GM23248 (cell line): ENCODE measurements around the gene TNIK. TPM values are rescaled to one million over a fixed set of nuclear protein-coding genes. Genes with fewer than 3 reads are reported as not detected.

Source experiments
- DNase-seq: peaks from one replicate; pipeline ENCODE4 v3.0.0-alpha.2; 2015
- H2AFZ ChIP-seq: fragments of 200-600 bp; sonication (generic); 2 replicates; pipeline ENCODE4 v1.6.1; 2016; ENCODE audit warnings: antibody characterized with exemption
- H3F3A ChIP-seq: fragments of 200-600 bp; sonication (generic); 2 replicates; pipeline ENCODE4 v1.6.1; 2016; ENCODE audit warnings: mild to moderate bottlenecking, antibody characterized with exemption, mixed run types; ENCODE audit not compliant: insufficient read depth
- H3K27ac ChIP-seq: fragments of 200-600 bp; sonication (generic); 2 replicates; pipeline ENCODE4 v1.5.1; 2016; ENCODE audit warnings: mild to moderate bottlenecking
- H3K27me3 ChIP-seq: fragments of 200-600 bp; sonication (generic); replicated peaks from 2 replicates; pipeline ENCODE4 v1.6.1; 2016; ENCODE audit warnings: mild to moderate bottlenecking; ENCODE audit not compliant: insufficient read depth
- H3K36me3 ChIP-seq: fragments of 200-600 bp; sonication (generic); 2 replicates; pipeline ENCODE4 v1.6.1; 2016; ENCODE audit warnings: low read depth, mild to moderate bottlenecking
- H3K4me1 ChIP-seq: fragments of 200-600 bp; sonication (generic); 2 replicates; pipeline ENCODE4 v1.6.1; 2016; ENCODE audit warnings: mild to moderate bottlenecking; ENCODE audit not compliant: insufficient read depth
- H3K4me2 ChIP-seq: fragments of 200-600 bp; sonication (generic); one replicate; pipeline ENCODE4 v1.6.1; 2016; ENCODE audit warnings: mild to moderate bottlenecking; ENCODE audit not compliant: unreplicated experiment
- H3K4me3 ChIP-seq: fragments of 200-600 bp; sonication (generic); 2 replicates; pipeline ENCODE4 v1.5.1; 2016; ENCODE audit warnings: mild to moderate bottlenecking
- H3K79me2 ChIP-seq: fragments of 200-600 bp; sonication (generic); 2 replicates; pipeline ENCODE4 v1.6.1; 2016; ENCODE audit warnings: mild to moderate bottlenecking; ENCODE audit not compliant: insufficient read depth
- H3K9ac ChIP-seq: fragments of 200-600 bp; sonication (generic); 2 replicates; pipeline ENCODE4 v1.6.1; 2016; ENCODE audit warnings: mild to moderate bottlenecking
- H3K9me2 ChIP-seq: fragments of 200-600 bp; sonication (generic); 2 replicates; pipeline ENCODE4 v1.6.1; 2016; ENCODE audit warnings: mixed run types, mild to moderate bottlenecking, moderate library complexity; ENCODE audit not compliant: insufficient read depth
- H3K9me3 ChIP-seq: fragments of 200-600 bp; sonication (generic); one replicate; pipeline ENCODE4 v1.6.1; 2017; ENCODE audit warnings: low read depth
- H4K20me1 ChIP-seq: fragments of 200-600 bp; sonication (generic); 2 replicates; pipeline ENCODE4 v1.6.0; 2016; ENCODE audit not compliant: insufficient read depth
- EZH2 ChIP-seq: fragments of 200-600 bp; sonication (generic); IDR thresholded peaks from 2 replicates; pipeline ENCODE4 v1.6.1; 2018; ENCODE audit warnings: antibody characterized with exemption, mild to moderate bottlenecking; ENCODE audit not compliant: insufficient read depth, poor library complexity, severe bottlenecking
- EZH2phosphoT487 ChIP-seq: fragments of 200-600 bp; sonication (generic); IDR thresholded peaks from 2 replicates; pipeline ENCODE4 v1.6.1; 2018; ENCODE audit warnings: antibody characterized with exemption, moderate library complexity, mild to moderate bottlenecking, low read depth; ENCODE audit not compliant: insufficient read depth
- WGBS, 2 experiments: methylation state at CpG; one replicate each; pipeline ENCODE4 v1.1.6; 2015 to 2017; ENCODE audit warnings: low lambda C conversion rate in 2 of 2, low coverage in 1 of 2; ENCODE audit errors: missing lambda C conversion rate in 2 of 2; 5-methylcytosine and 5-hydroxymethylcytosine counted together
- in situ Hi-C: fragments of 300-500 bp; cut with MboI; formaldehyde crosslinking; loops from 2 replicates; pipeline ENCODE4 v1.15.0; 2020
- polyA plus RNA-seq: library from polyadenylated mRNA; unstranded; fragments of >200 nt; fragmentation: Nextera tagmentation; extraction: Ambion mirVana; gene quantifications from 2 replicates; pipeline ENCODE4 v1.2.1, GENCODE V29; 2016
- total RNA-seq: library from RNA; depleted of rRNA; stranded (reverse); fragments of >200 nt; shearing (Covaris generic); gene quantifications from 2 replicates; pipeline ENCODE4 v1.2.3, GENCODE V29; 2014

The TNIK gene
- total and polyA plus RNA-seq, 2 experiments from 2014 or later = 0.80 to 2.3 TPM

- Histone ChIP-seq H3K9me3 (no peaks in the 10 kb centered on the region), H4K20me1 (no peaks in the 10 kb centered on the region), H3K9ac (no peak overlapping the region), H3K79me2 (no peaks in the 10 kb centered on the region), H3K4me2 (peak overlapping the region; percentile 12), H3K4me1 (peaks cover 22% of the 10 kb centered on the region), H3K27me3 (no peaks in the 10 kb centered on the region), H3K36me3 (no peaks in the 10 kb centered on the region), H3F3A (peaks cover 13% of the 10 kb centered on the region), H2AFZ (no peak overlapping the region), H3K4me3 (no peak overlapping the region), H3K9me2 (no peaks in the 10 kb centered on the region), H3K27ac (no peak overlapping the region)
- 12 to 21% methylated on average over 2 of the region's 2 CpGs for WGBS, 2 experiments
- in situ Hi-C loops = loop anchor here (25.0 kb wide), 1 partner anchor 370 kb away; no protein-coding TSS in a partner anchor
- peak; percentile 77 for DNase-seq
- no peak for TF ChIP-seq EZH2
- no peak for TF ChIP-seq EZH2phosphoT487
Measured at GRCh38 chr3:171192176-171192854, 267.9 kb downstream of the TNIK start.

- no peak for TF ChIP-seq EZH2phosphoT487
- in situ Hi-C loops = loop anchor here (25.0 kb wide), 1 partner anchor 372 kb away; no protein-coding TSS in a partner anchor
- peaks cover 38% of the 10 kb centered on the region for H3K4me1 ChIP-seq
- H3K4me2 ChIP-seq = no peak overlapping the region
- H4K20me1 ChIP-seq = no peaks in the 10 kb centered on the region
- H3K9ac ChIP-seq = no peak overlapping the region
- H3K9me3 ChIP-seq = no peaks in the 10 kb centered on the region
- no peaks in the 10 kb centered on the region for H3K36me3 ChIP-seq
- no peaks in the 10 kb centered on the region for H3K9me2 ChIP-seq
- H3K27me3 ChIP-seq = no peaks in the 10 kb centered on the region
- H3K4me3 ChIP-seq = no peak overlapping the region
- 59 to 73% methylated on average over 1 of the region's 1 CpG for WGBS, 2 experiments
- H3K27ac ChIP-seq = no peak overlapping the region
- peaks cover 13% of the 10 kb centered on the region for H3F3A ChIP-seq
- H2AFZ ChIP-seq = no peak overlapping the region
- DNase-seq = peak; percentile 49
- H3K79me2 ChIP-seq = no peaks in the 10 kb centered on the region
Measured at GRCh38 chr3:171190668-171191067, 269.5 kb downstream of the TNIK start.

GRCh38 chr3:171189394-171190080 lies 270.7 kb downstream of the TNIK start:
- 96 to 98% methylated on average over 3 of the region's 3 CpGs for WGBS, 2 experiments
- H3K9ac ChIP-seq = no peak overlapping the region
- H3K9me2 ChIP-seq = no peaks in the 10 kb centered on the region
- H3K4me2 ChIP-seq = no peak overlapping the region
- TF ChIP-seq EZH2phosphoT487 (no peak), EZH2 (no peak)
- peaks cover 38% of the 10 kb centered on the region for H3K4me1 ChIP-seq
- no peak overlapping the region for H2AFZ ChIP-seq
- no peaks in the 10 kb centered on the region for H3K9me3 ChIP-seq
- no peak overlapping the region for H3K27ac ChIP-seq
- in situ Hi-C loops = loop anchor here (25.0 kb wide), 1 partner anchor 373 kb away; no protein-coding TSS in a partner anchor
- no peak for DNase-seq
- H3K36me3 ChIP-seq = no peaks in the 10 kb centered on the region
- H3K79me2 ChIP-seq = no peaks in the 10 kb centered on the region
- no peaks in the 10 kb centered on the region for H4K20me1 ChIP-seq
- H3K27me3 ChIP-seq = no peaks in the 10 kb centered on the region
- H3F3A ChIP-seq = peaks cover 13% of the 10 kb centered on the region
- H3K4me3 ChIP-seq = no peak overlapping the region

GRCh38 chr3:171187706-171188290 lies 272.4 kb downstream of the TNIK start:
- no peak overlapping the region for H3K9ac ChIP-seq
- TF ChIP-seq EZH2 = no peak
- no peak for TF ChIP-seq EZH2phosphoT487
- peaks cover 8% of the 10 kb centered on the region for H3F3A ChIP-seq
- peak; percentile 63 for DNase-seq
- no peaks in the 10 kb centered on the region for H3K27me3 ChIP-seq
- H2AFZ ChIP-seq = no peak overlapping the region
- no peak overlapping the region for H3K4me3 ChIP-seq
- no peaks in the 10 kb centered on the region for H3K36me3 ChIP-seq
- H3K79me2 ChIP-seq = no peaks in the 10 kb centered on the region
- H3K4me2 ChIP-seq = no peak overlapping the region
- in situ Hi-C loops = loop anchor here (25.0 kb wide), 1 partner anchor 375 kb away; no protein-coding TSS in a partner anchor
- H4K20me1 ChIP-seq = no peaks in the 10 kb centered on the region
- WGBS, 2 experiments = 43 to 56% methylated on average over 5 of the region's 5 CpGs
- no peaks in the 10 kb centered on the region for H3K9me3 ChIP-seq
- H3K9me2 ChIP-seq = no peaks in the 10 kb centered on the region
- no peak overlapping the region for H3K27ac ChIP-seq
- H3K4me1 ChIP-seq = peaks cover 34% of the 10 kb centered on the region
